SJCRH30 (cell line): Measurements from ENCODE around the gene CARD18. TPM values are rescaled to one million over a fixed set of nuclear protein-coding genes. Genes with fewer than 3 reads are reported as not detected.

ENCODE experiments used
- DNase-seq, 2 experiments: peaks; one replicate each; pipeline ENCODE4 v3.0.0-alpha.2; 2015 to 2020
- H3K27ac ChIP-seq: fragments of 250-450 bp; sonication (Bioruptor Pico); 2 replicates; pipeline ENCODE4 v1.5.1; 2020; ENCODE audit warnings: mild to moderate bottlenecking, moderate library complexity
- H3K27me3 ChIP-seq: fragments of 250-450 bp; sonication (Bioruptor Pico); 2 replicates; pipeline ENCODE4 v1.5.1; 2020; ENCODE audit warnings: mild to moderate bottlenecking, moderate library complexity
- H3K36me3 ChIP-seq: fragments of 250-450 bp; sonication (Bioruptor Pico); 2 replicates; pipeline ENCODE4 v1.5.1; 2020; ENCODE audit warnings: mild to moderate bottlenecking, moderate library complexity
- H3K4me1 ChIP-seq: fragments of 250-450 bp; sonication (Bioruptor Pico); 2 replicates; pipeline ENCODE4 v1.5.1; 2020; ENCODE audit warnings: mild to moderate bottlenecking, moderate library complexity
- H3K4me3 ChIP-seq: fragments of 250-450 bp; sonication (Bioruptor Pico); 2 replicates; pipeline ENCODE4 v1.5.1; 2020; ENCODE audit warnings: mild to moderate bottlenecking, moderate library complexity
- H3K9me3 ChIP-seq: fragments of 250-450 bp; sonication (Bioruptor Pico); replicated peaks from 2 replicates; pipeline ENCODE4 v1.5.1; 2020; ENCODE audit warnings: mild to moderate bottlenecking, moderate library complexity
- total RNA-seq: library from RNA; depleted of rRNA; stranded (reverse); fragments of >200 nt; shearing (Covaris generic); gene quantifications from 2 replicates; pipeline ENCODE4 v1.2.3, GENCODE V29; 2014; rRNA removed

The CARD18 gene
- total RNA-seq, result not detected in 2 replicates

DNA sequence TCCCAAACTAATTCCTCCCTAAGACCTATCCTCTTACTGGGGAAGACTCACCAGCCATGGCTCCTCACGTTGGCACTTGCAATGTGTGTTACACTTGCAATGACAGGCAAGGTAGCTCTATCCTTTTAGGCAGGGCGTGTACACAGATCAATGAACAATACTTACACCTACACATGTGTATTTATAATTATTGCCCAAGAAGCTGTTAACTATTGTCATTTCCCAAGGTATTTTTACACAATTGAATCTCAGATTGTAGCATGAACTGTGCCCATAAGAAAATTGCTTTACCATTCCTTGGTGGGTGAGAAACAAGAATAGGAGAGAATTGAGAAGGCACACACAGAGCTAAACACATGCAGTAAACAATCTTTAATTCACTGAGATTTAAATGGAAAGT lies at the start of gene CARD18:
CARD18 (minus strand) TSS at position 101 of the 400 bp plus-strand sequence; CDS start at position 58, 43 bp downstream.
- H3K4me1 ChIP-seq, result no peaks in the 10 kb centered on the region
- H3K4me3 ChIP-seq, result no peak within 1 kb of the TSS
- H3K36me3 ChIP-seq, result no peaks in the 10 kb centered on the region
- no peak for DNase-seq
- H3K27ac ChIP-seq, result no peak within 1 kb of the TSS
- H3K27me3 ChIP-seq, result no peaks in the 10 kb centered on the region
- H3K9me3 ChIP-seq, result no peaks in the 10 kb centered on the region

GRCh38 chr11:105183987-105184386 lies 44.4 kb upstream of the CARD18 start:
- no peaks in the 10 kb centered on the region for H3K27me3 ChIP-seq
- H3K4me3 ChIP-seq, result no peak overlapping the region
- DNase-seq, result no peak
- no peaks in the 10 kb centered on the region for H3K9me3 ChIP-seq
- no peaks in the 10 kb centered on the region for H3K4me1 ChIP-seq
- H3K27ac ChIP-seq, result no peak overlapping the region
- no peaks in the 10 kb centered on the region for H3K36me3 ChIP-seq

- Histone ChIP-seq H3K4me3 (no peak overlapping the region), H3K27ac (no peak overlapping the region), H3K36me3 (no peaks in the 10 kb centered on the region), H3K4me1 (no peaks in the 10 kb centered on the region), H3K9me3 (no peaks in the 10 kb centered on the region), H3K27me3 (no peaks in the 10 kb centered on the region)
- DNase-seq, result no peak
These were observed 43.9 kb upstream of the CARD18 start for GRCh38 chr11:105183426-105183825.

DNA sequence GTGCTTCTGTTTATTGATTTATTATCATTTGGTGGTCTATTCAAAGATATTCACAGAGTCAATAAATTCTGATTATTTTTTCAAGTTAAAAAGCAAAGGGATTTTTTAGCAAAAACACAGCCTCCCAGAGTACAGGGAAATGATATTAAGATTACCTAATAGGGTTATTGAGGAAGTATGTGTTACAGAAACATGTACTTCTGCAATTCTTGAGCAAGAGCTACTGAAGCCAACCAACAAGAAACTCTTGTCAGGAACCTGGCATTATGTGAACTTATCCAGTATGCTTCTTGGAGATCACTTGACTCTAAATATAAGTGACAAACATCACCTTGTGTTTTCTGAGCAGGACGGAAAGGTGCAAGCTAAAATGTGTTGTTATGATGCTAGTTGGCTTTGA lies 42.0 kb upstream of the CARD18 start:
- Histone ChIP-seq H3K27ac (no peak overlapping the region), H3K4me3 (no peak overlapping the region), H3K36me3 (no peaks in the 10 kb centered on the region), H3K9me3 (no peaks in the 10 kb centered on the region), H3K27me3 (no peaks in the 10 kb centered on the region), H3K4me1 (no peaks in the 10 kb centered on the region)
- no peak for DNase-seq

DNA sequence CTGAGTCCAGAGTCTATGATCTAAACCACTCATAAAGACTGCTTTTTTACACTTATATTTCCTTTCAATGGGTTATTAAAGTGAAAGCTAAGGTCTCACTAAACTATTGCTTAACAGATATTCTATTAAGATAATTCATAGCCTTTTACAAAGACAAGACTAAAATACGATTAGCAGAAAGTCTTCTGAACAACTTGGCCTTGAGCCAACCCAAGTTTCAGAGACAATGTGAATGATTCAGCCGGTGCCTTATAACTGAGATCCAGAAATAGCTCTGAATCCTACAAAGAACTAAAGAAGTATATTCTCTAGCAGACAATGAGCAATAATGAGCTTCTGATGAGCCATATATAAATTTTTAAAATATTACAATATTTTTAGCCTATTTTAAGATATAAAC lies 41.5 kb upstream of the CARD18 start:
- Histone ChIP-seq H3K27ac (no peak overlapping the region), H3K9me3 (no peaks in the 10 kb centered on the region), H3K4me3 (no peak overlapping the region), H3K36me3 (no peaks in the 10 kb centered on the region), H3K4me1 (no peaks in the 10 kb centered on the region), H3K27me3 (no peaks in the 10 kb centered on the region)
- peak in 1 of 2 experiments; percentile 2 for DNase-seq

DNA sequence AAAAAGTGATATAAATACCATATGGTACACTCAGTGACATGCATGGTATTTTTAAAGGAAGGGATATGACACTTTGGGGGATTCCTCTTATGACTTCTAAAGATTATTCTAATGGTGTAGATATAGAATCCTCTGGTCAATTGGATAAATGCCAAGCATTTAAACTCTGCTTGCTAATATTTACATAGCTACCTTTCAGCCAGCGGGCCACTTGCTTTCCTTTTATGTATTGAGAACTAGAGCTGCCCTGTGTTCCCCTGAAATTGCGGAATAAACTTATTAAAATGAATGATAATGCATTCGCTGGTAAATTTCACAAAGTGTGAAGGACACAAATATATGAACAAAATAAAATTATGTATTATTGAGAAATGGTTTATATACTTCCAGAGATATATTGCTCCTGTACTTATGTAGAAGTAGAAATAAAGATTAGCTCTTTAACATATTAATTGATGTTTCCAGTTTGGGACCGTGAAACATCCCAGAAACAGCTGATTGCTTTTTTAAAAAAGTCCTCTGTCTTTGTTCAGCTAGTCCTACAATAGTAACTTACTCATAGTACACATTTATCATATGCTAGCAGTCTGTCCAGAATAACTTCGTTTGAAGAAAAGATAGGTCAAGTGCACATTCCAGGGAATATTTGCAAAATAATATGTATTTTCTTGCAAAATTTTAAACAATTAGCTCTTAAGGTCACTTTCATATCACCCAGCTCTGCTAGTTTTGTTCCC lies 40.1 kb upstream of the CARD18 start:
- H3K9me3 ChIP-seq, result no peaks in the 10 kb centered on the region
- H3K27ac ChIP-seq, result no peak overlapping the region
- no peaks in the 10 kb centered on the region for H3K27me3 ChIP-seq
- DNase-seq, result no peak
- H3K36me3 ChIP-seq, result no peaks in the 10 kb centered on the region
- no peaks in the 10 kb centered on the region for H3K4me1 ChIP-seq
- no peak overlapping the region for H3K4me3 ChIP-seq

GRCh38 chr11:105177658-105178057 lies 38.1 kb upstream of the CARD18 start:
- H3K4me3 ChIP-seq, result no peak overlapping the region
- H3K9me3 ChIP-seq, result no peaks in the 10 kb centered on the region
- H3K4me1 ChIP-seq, result no peaks in the 10 kb centered on the region
- no peaks in the 10 kb centered on the region for H3K27me3 ChIP-seq
- DNase-seq, result no peak
- H3K36me3 ChIP-seq, result no peaks in the 10 kb centered on the region
- no peak overlapping the region for H3K27ac ChIP-seq

DNA sequence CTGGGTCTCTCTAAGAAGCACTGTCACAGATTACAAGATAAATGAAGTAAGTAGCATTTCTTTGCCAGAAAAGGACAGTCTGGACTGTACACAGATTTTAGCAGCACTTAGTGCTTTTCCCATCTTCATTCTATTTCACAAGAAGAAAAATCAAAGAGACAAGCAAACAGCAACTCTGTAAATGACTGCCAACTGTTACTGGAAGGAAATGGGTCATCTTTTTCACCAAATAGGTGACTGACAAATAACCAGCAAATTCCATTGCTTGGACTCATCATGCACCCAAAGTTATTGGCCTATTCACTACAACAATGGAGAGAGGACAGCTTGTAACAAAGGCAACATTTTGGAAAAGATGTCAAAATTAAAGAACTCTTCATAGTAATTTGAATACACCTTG lies 28.9 kb upstream of the CARD18 start:
- no peak overlapping the region for H3K4me3 ChIP-seq
- H3K4me1 ChIP-seq, result no peaks in the 10 kb centered on the region
- no peak for DNase-seq
- no peak overlapping the region for H3K27ac ChIP-seq
- no peaks in the 10 kb centered on the region for H3K36me3 ChIP-seq
- no peaks in the 10 kb centered on the region for H3K27me3 ChIP-seq
- H3K9me3 ChIP-seq, result no peaks in the 10 kb centered on the region

DNA sequence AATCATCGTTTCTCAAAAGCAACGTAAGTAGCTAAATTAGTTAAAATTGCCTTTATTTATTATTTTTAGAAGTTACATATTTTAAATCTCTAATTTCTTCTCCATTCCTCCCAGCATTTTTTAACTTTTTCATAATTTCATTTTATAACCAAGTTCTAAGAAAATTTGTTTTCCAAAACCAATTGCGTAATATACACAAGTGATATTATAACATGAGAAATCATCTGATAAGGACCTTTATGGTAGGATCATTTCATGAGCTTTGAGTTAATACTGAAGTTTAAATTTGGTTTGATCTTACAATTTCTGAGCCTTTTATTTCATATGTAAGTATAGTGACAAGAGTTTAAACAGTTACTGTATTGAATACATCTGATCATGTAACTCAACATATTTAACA lies 27.7 kb upstream of the CARD18 start:
- DNase-seq, result no peak
- no peaks in the 10 kb centered on the region for H3K9me3 ChIP-seq
- H3K4me1 ChIP-seq, result no peaks in the 10 kb centered on the region
- H3K27ac ChIP-seq, result no peak overlapping the region
- no peak overlapping the region for H3K4me3 ChIP-seq
- H3K36me3 ChIP-seq, result no peaks in the 10 kb centered on the region
- H3K27me3 ChIP-seq, result no peaks in the 10 kb centered on the region

DNA sequence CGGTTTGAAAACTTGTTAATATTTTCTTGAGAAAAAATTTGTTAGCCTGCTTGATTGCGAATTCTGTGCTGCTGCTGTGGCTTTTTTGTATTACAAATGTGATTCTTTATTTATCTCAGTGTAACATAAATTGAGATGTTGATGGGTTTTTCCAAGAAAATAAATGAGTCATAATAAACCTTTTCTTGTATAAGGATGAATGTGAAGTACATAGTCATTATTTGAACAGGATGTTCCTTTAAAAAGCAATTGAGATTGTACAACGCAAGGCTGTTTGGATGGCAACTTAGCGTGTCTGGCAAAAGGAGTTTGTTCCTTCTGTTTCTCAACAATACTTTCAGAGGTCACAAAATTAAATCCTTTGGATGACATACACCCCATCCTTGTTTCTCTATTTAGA lies 24.6 kb upstream of the CARD18 start:
- H3K27ac ChIP-seq, result no peak overlapping the region
- H3K27me3 ChIP-seq, result no peaks in the 10 kb centered on the region
- no peaks in the 10 kb centered on the region for H3K4me1 ChIP-seq
- no peak overlapping the region for H3K4me3 ChIP-seq
- no peak for DNase-seq
- no peaks in the 10 kb centered on the region for H3K9me3 ChIP-seq
- no peaks in the 10 kb centered on the region for H3K36me3 ChIP-seq

- Histone ChIP-seq H3K36me3 (no peaks in the 10 kb centered on the region), H3K27ac (no peak overlapping the region), H3K9me3 (no peaks in the 10 kb centered on the region), H3K27me3 (no peaks in the 10 kb centered on the region), H3K4me1 (no peaks in the 10 kb centered on the region), H3K4me3 (no peak overlapping the region)
- no peak for DNase-seq
These were observed 22.9 kb upstream of the CARD18 start for GRCh38 chr11:105162506-105162905.

GRCh38 chr11:105158436-105158835 lies 18.9 kb upstream of the CARD18 start:
- Histone ChIP-seq H3K27ac (no peak overlapping the region), H3K4me1 (no peaks in the 10 kb centered on the region), H3K4me3 (no peak overlapping the region), H3K9me3 (no peaks in the 10 kb centered on the region), H3K27me3 (no peaks in the 10 kb centered on the region), H3K36me3 (no peaks in the 10 kb centered on the region)
- DNase-seq, result no peak

- Histone ChIP-seq H3K4me1 (no peaks in the 10 kb centered on the region), H3K36me3 (no peaks in the 10 kb centered on the region), H3K9me3 (no peaks in the 10 kb centered on the region), H3K4me3 (no peak overlapping the region), H3K27me3 (no peaks in the 10 kb centered on the region), H3K27ac (no peak overlapping the region)
- DNase-seq, result no peak
These were observed 17.2 kb upstream of the CARD18 start for GRCh38 chr11:105156720-105157119.

- H3K9me3 ChIP-seq, result no peaks in the 10 kb centered on the region
- H3K36me3 ChIP-seq, result no peaks in the 10 kb centered on the region
- no peak for DNase-seq
- no peaks in the 10 kb centered on the region for H3K4me1 ChIP-seq
- no peak overlapping the region for H3K27ac ChIP-seq
- no peak overlapping the region for H3K4me3 ChIP-seq
- no peaks in the 10 kb centered on the region for H3K27me3 ChIP-seq
These were observed 16.7 kb upstream of the CARD18 start for GRCh38 chr11:105156231-105156630.

DNA sequence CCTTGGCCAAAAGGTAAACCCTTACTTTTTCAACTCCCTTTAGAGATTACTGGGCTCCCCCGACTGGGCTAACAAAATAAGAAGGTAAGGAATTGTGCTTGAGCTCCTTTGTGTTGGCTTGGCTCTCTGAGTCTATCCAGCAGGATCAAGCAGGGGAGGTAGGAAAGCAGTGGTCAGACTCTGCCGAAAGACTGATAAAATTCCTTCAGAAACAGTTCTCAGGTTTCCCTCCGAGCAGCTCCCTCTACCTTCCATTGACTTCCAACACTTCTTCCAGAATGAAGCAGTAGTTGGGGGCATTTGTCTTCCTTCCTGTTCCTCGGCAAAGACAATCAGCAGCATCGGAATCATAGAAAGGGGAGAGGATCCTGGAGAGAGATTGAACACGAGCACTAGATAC lies 16.1 kb upstream of the CARD18 start:
- Histone ChIP-seq H3K4me3 (no peak overlapping the region), H3K27ac (no peak overlapping the region), H3K9me3 (no peaks in the 10 kb centered on the region), H3K27me3 (no peaks in the 10 kb centered on the region), H3K36me3 (no peaks in the 10 kb centered on the region), H3K4me1 (no peaks in the 10 kb centered on the region)
- DNase-seq, result no peak

GRCh38 chr11:105153392-105153791 lies 13.8 kb upstream of the CARD18 start:
- DNase-seq, result no peak
- Histone ChIP-seq H3K9me3 (no peaks in the 10 kb centered on the region), H3K27ac (no peak overlapping the region), H3K4me1 (no peaks in the 10 kb centered on the region), H3K4me3 (no peak overlapping the region), H3K36me3 (no peaks in the 10 kb centered on the region), H3K27me3 (no peaks in the 10 kb centered on the region)
